Left renal pelvis (tissue), 4 donors: ENCODE measurements around the gene PCDHGA3. TPM values are rescaled to one million over a fixed set of nuclear protein-coding genes. Genes with fewer than 3 reads are reported as not detected.
"Not testable (repeated sequence)": the region's sequence is repeated elsewhere in the genome, so short reads cannot be mapped to it uniquely, and the experiment has no call there.

Source experiments
- DNase-seq, 4 donors: peaks; one replicate each; pipeline ENCODE4 v3.0.0-alpha.2; 2013; ENCODE audit warnings: low read depth in 4 of 4, low spot score in 3 of 4
- polyA plus RNA-seq, 4 donors: library from polyadenylated mRNA; unstranded; fragments of 120-200 nt; gene quantifications; one replicate each; pipeline ENCODE4 v1.2.1, GENCODE V29; 2013; ENCODE audit not compliant: insufficient read length in 4 of 4

PCDHGA3 gene
- polyA plus RNA-seq, 4 donors: 2.3 to 6.2 (median 3.8) TPM

GRCh38 chr5:141375444-141376155, 32.0 kb downstream of the PCDHGA3 start:
- not testable (repeated sequence) for DNase-seq

- no peak for DNase-seq
These were observed 39.1 kb downstream of the PCDHGA3 start, which contains the start of gene PCDHGA7 for GRCh38 chr5:141382469-141383294. PCDHGA7 (plus strand) TSS chr5:141382742; CDS start chr5:141382900, 158 bp downstream.

- no peak for DNase-seq
These were observed 39.7 kb downstream of the PCDHGA3 start for GRCh38 chr5:141383345-141383744.

- DNase-seq: no peak
These were observed 41.0 kb downstream of the PCDHGA3 start for GRCh38 chr5:141384471-141385267.

GRCh38 chr5:141387557-141388311, 44.1 kb downstream of the PCDHGA3 start, which contains the start of gene PCDHGB4:
PCDHGB4 (plus strand) TSS chr5:141387698; CDS start chr5:141387885, 187 bp downstream.
- DNase-seq: not testable (repeated sequence)

GRCh38 chr5:141388661-141389060, 45.0 kb downstream of the PCDHGA3 start:
- DNase-seq: no peak

GRCh38 chr5:141389153-141390042, 45.8 kb downstream of the PCDHGA3 start:
- no peak for DNase-seq

GRCh38 chr5:141392429-141393198, 49.0 kb downstream of the PCDHGA3 start, which contains the start of gene PCDHGA8:
PCDHGA8 (plus strand) TSS chr5:141392633; CDS start chr5:141392814, 181 bp downstream.
- no peak for DNase-seq

- no peak for DNase-seq
These were observed 49.6 kb downstream of the PCDHGA3 start for GRCh38 chr5:141393267-141393666.

GRCh38 chr5:141394401-141395187, 51.0 kb downstream of the PCDHGA3 start:
- not testable (repeated sequence) for DNase-seq

Other genes starting within 250 kb of the PCDHGA3 start
- gene PCDHB2, start 249.2 kb upstream of the PCDHGA3 start, polyA plus RNA-seq: 1 to 10 TPM; 3.5 to 7.9 (median 6.0) TPM
- 1 to 10 TPM; 3.0 to 4.9 (median 3.5) TPM for gene PCDHB3, start 243.4 kb upstream of the PCDHGA3 start, polyA plus RNA-seq
- 1 to 10 TPM; 1.3 to 5.8 (median 2.2) TPM for gene PCDHB4, start 222.0 kb upstream of the PCDHGA3 start, polyA plus RNA-seq
- gene PCDHB5, start 208.6 kb upstream of the PCDHGA3 start, polyA plus RNA-seq: 10 to 100 TPM in 1 of 4 donors, 1 to 10 TPM in 3; 5.6 to 10.5 (median 8.0) TPM
- 1 to 10 TPM; 2.5 to 4.5 (median 3.4) TPM for gene PCDHB6, start 193.8 kb upstream of the PCDHGA3 start, polyA plus RNA-seq
- gene PCDHB7, start 171.2 kb upstream of the PCDHGA3 start, polyA plus RNA-seq: 1 to 10 TPM; 4.0 to 7.9 (median 5.6) TPM
- 1 to 10 TPM; 1.2 to 3.5 (median 2.7) TPM for gene PCDHB8, start 166.0 kb upstream of the PCDHGA3 start, polyA plus RNA-seq
- gene PCDHB16, start 161.4 kb upstream of the PCDHGA3 start, polyA plus RNA-seq: 1 to 10 TPM; 4.9 to 8.4 (median 5.7) TPM
- 1 to 10 TPM; 3.7 to 5.1 (median 4.5) TPM for gene PCDHB9, start 156.7 kb upstream of the PCDHGA3 start, polyA plus RNA-seq
- gene PCDHB10, start 151.5 kb upstream of the PCDHGA3 start, polyA plus RNA-seq: 10 to 100 TPM in 2 of 4 donors, 1 to 10 TPM in 2; 5.4 to 11.3 (median 8.3) TPM
- gene PCDHB11, start 144.2 kb upstream of the PCDHGA3 start, polyA plus RNA-seq: 1 to 10 TPM; 4.9 to 7.0 (median 6.5) TPM
- gene PCDHB12, start 135.1 kb upstream of the PCDHGA3 start, polyA plus RNA-seq: 1 to 10 TPM; 4.9 to 8.6 (median 5.5) TPM
- gene PCDHB13, start 129.9 kb upstream of the PCDHGA3 start, polyA plus RNA-seq: 1 to 10 TPM; 5.5 to 8.1 (median 5.9) TPM
- 10 to 100 TPM in 3 of 4 donors, 1 to 10 TPM in 1; 9.9 to 13.5 (median 10.6) TPM for gene PCDHB14, start 120.5 kb upstream of the PCDHGA3 start, polyA plus RNA-seq
- 10 to 100 TPM; 14.7 to 17.6 (median 16.6) TPM for gene PCDHB15, start 98.4 kb upstream of the PCDHGA3 start, polyA plus RNA-seq
- gene SLC25A2, start 39.8 kb upstream of the PCDHGA3 start, polyA plus RNA-seq: under 1 TPM in 1 of 4 donors, not detected in 3; 0.17 TPM
- 100 to 1,000 TPM; 142 to 184 (median 157) TPM for gene TAF7, start 23.0 kb upstream of the PCDHGA3 start, polyA plus RNA-seq
- 1 to 10 TPM in 1 of 4 donors, under 1 TPM in 3; 0.47 to 1.1 (median 0.84) TPM for gene PCDHGA1, start 13.3 kb upstream of the PCDHGA3 start, polyA plus RNA-seq
- gene PCDHGA2, start 5.1 kb upstream of the PCDHGA3 start, polyA plus RNA-seq: 10 to 100 TPM in 1 of 4 donors, 1 to 10 TPM in 3; 5.0 to 12.8 (median 7.0) TPM
- 1 to 10 TPM; 1.7 to 2.1 (median 1.9) TPM for gene PCDHGB1, start 6.3 kb downstream of the PCDHGA3 start, polyA plus RNA-seq
- 1 to 10 TPM; 2.3 to 4.6 (median 2.4) TPM for gene PCDHGA4, start 11.2 kb downstream of the PCDHGA3 start, polyA plus RNA-seq
- 1 to 10 TPM; 3.5 to 5.2 (median 3.8) TPM for gene PCDHGB2, start 16.2 kb downstream of the PCDHGA3 start, polyA plus RNA-seq
- 1 to 10 TPM; 2.2 to 6.1 (median 2.6) TPM for gene PCDHGA5, start 20.3 kb downstream of the PCDHGA3 start, polyA plus RNA-seq
- 1 to 10 TPM; 1.5 to 2.8 (median 2.3) TPM for gene PCDHGB3, start 26.4 kb downstream of the PCDHGA3 start, polyA plus RNA-seq
- gene PCDHGA6, start 30.1 kb downstream of the PCDHGA3 start, polyA plus RNA-seq: 10 to 100 TPM in 1 of 4 donors, 1 to 10 TPM in 3; 4.9 to 11.1 (median 7.1) TPM
- gene PCDHGA7, start 38.9 kb downstream of the PCDHGA3 start, polyA plus RNA-seq: 1 to 10 TPM; 1.8 to 2.5 (median 2.1) TPM
- 1 to 10 TPM; 5.0 to 7.4 (median 5.5) TPM for gene PCDHGB4, start 43.9 kb downstream of the PCDHGA3 start, polyA plus RNA-seq
- gene PCDHGA8, start 48.8 kb downstream of the PCDHGA3 start, polyA plus RNA-seq: under 1 TPM; 0.40 to 0.56 (median 0.44) TPM
- gene PCDHGB5, start 54.1 kb downstream of the PCDHGA3 start, polyA plus RNA-seq: 10 to 100 TPM in 1 of 4 donors, 1 to 10 TPM in 3; 9.6 to 10.3 (median 9.8) TPM
- gene PCDHGA9, start 58.9 kb downstream of the PCDHGA3 start, polyA plus RNA-seq: 10 to 100 TPM in 1 of 4 donors, 1 to 10 TPM in 3; 4.9 to 10.1 (median 6.6) TPM
- gene PCDHGB6, start 64.2 kb downstream of the PCDHGA3 start, polyA plus RNA-seq: 10 to 100 TPM in 1 of 4 donors, 1 to 10 TPM in 3; 6.2 to 12.1 (median 8.4) TPM
- 1 to 10 TPM; 3.1 to 4.7 (median 3.5) TPM for gene PCDHGA10, start 69.2 kb downstream of the PCDHGA3 start, polyA plus RNA-seq
- gene PCDHGB7, start 73.8 kb downstream of the PCDHGA3 start, polyA plus RNA-seq: 10 to 100 TPM; 13.7 to 16.9 (median 16.3) TPM
- gene PCDHGA11, start 77.2 kb downstream of the PCDHGA3 start, polyA plus RNA-seq: 1 to 10 TPM; 4.3 to 5.2 (median 4.6) TPM
- gene PCDHGA12, start 86.7 kb downstream of the PCDHGA3 start, polyA plus RNA-seq: 1 to 10 TPM; 1.4 to 2.1 (median 1.7) TPM
- gene PCDHGC3, start 132.1 kb downstream of the PCDHGA3 start, polyA plus RNA-seq: 100 to 1,000 TPM in 3 of 4 donors, 10 to 100 TPM in 1; 98.1 to 164 (median 115) TPM
- gene PCDHGC4, start 141.2 kb downstream of the PCDHGA3 start, polyA plus RNA-seq: 1 to 10 TPM; 2.7 to 3.1 (median 2.9) TPM
- 1 to 10 TPM in 1 of 4 donors, under 1 TPM in 3; 0.24 to 1.0 (median 0.38) TPM for gene PCDHGC5, start 145.3 kb downstream of the PCDHGA3 start, polyA plus RNA-seq